Esophagus squamous epithelium (tissue), 5 donors: ENCODE data around the gene SOX6. TPM values are rescaled to one million over a fixed set of nuclear protein-coding genes. Genes with fewer than 3 reads are reported as not detected.

Experiments used
- DNase-seq: peaks from one replicate; lab custom pipeline; 2025; lab: John Stamatoyannopoulos, UW
- H3K27ac ChIP-seq, 4 donors: fragments of 200-600 bp; sonication (generic); one replicate each; pipeline ENCODE4 v1.5.1; 2016 to 2019; ENCODE audit warnings: mild to moderate bottlenecking in 1 of 4
- H3K27me3 ChIP-seq, 4 donors: fragments of 200-600 bp; sonication (generic); 1 replicate in 3 of 4; 2 replicates in 1 of 4; pipeline versions ENCODE4 v1.5.1 to v1.6.0; 2017 to 2021; ENCODE audit warnings: antibody characterized with exemption in 1 of 4
- H3K36me3 ChIP-seq, 3 donors: fragments of 200-600 bp; sonication (generic); one replicate each; pipeline ENCODE4 v1.5.1; 2016 to 2019
- H3K4me1 ChIP-seq, 3 donors: fragments of 200-600 bp; sonication (generic); one replicate each; pipeline ENCODE4 v1.5.1; 2017 to 2019
- H3K4me3 ChIP-seq, 4 donors: fragments of 200-600 bp; sonication (generic); 1 replicate in 3 of 4; 2 replicates in 1 of 4; pipeline ENCODE4 v1.5.1; 2016 to 2019; ENCODE audit warnings: mild to moderate bottlenecking in 2 of 4, moderate library complexity in 1 of 4
- H3K9me3 ChIP-seq, 3 donors: fragments of 200-600 bp; sonication (generic); one replicate each; pipeline ENCODE4 v1.5.1; 2016 to 2019
- CTCF ChIP-seq, 6 experiments: fragments of 450-650 bp in 4 of 6; fragments of 200-600 bp in 2 of 6; sonication (generic) in 2 of 6; IDR thresholded peaks; one replicate each; pipeline ENCODE4 v1.5.1; 2016 to 2019; ENCODE audit warnings: antibody characterized with exemption in 6 of 6, mild to moderate bottlenecking in 4 of 6, moderate library complexity in 4 of 6
- POLR2A ChIP-seq, 4 donors: fragments of 450-650 bp; IDR thresholded peaks; one replicate each; pipeline ENCODE4 v1.6.1; 2017; ENCODE audit warnings: antibody characterized with exemption in 4 of 4, mild to moderate bottlenecking in 4 of 4, moderate library complexity in 3 of 4
- WGBS, 2 donors: methylation state at CpG; one replicate each; pipeline ENCODE4 v1.1.5; 2018; 5-methylcytosine and 5-hydroxymethylcytosine counted together
- intact Hi-C: fragments of 100-400 bp; cut with DNase I; formaldehyde crosslinking; loops from one replicate; pipeline ENCODE4 v1.15.0; 2022
- total RNA-seq, 4 donors: library from RNA; depleted of rRNA; stranded (reverse); fragments of >200 nt; gene quantifications; one replicate each; pipeline ENCODE4 v1.1.0, GENCODE V29; 2016
- donor health status: DM: yes; HTN: yes; CAD: no.

Gene SOX6
- total RNA-seq, 4 donors from 2014 or later, result 7.8 to 16.0 (median 10.6) TPM

DNA sequence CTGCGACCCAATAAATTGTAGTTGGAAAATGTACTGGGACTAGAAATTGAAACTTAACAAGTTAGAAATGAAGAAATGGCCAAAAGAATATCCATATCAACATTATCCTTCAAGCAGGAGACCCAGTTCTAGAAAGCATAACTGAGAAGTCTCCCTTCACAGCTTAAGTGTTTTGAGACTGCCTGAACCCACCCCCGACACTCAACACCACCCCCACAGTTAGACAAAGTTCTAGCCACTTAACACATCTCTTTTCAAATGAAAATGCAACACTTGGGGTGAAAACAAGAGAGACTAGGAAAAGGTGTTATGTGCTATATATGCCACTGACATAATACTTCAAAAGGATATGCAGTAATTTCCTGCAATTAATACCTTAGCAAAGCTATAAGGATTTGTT is 184.5 kb downstream of the SOX6 start:
- Histone ChIP-seq H3K4me3 (no peak overlapping the region), H3K9me3 (no peaks in the 10 kb centered on the region), H3K36me3 (no peaks in the 10 kb centered on the region), H3K27ac (no peak overlapping the region), H3K27me3 (no peaks in the 10 kb centered on the region), H3K4me1 (no peaks in the 10 kb centered on the region)
- TF ChIP-seq POLR2A (IDR thresholded peaks at IDR 0.05) (no peak), CTCF (IDR thresholded peaks at IDR 0.05) (no peak)
- intact Hi-C loops, result no loop called here
- DNase-seq, result no peak
- 68 to 84% methylated on average over 2 of the region's 2 CpGs for WGBS, 2 donors

DNA sequence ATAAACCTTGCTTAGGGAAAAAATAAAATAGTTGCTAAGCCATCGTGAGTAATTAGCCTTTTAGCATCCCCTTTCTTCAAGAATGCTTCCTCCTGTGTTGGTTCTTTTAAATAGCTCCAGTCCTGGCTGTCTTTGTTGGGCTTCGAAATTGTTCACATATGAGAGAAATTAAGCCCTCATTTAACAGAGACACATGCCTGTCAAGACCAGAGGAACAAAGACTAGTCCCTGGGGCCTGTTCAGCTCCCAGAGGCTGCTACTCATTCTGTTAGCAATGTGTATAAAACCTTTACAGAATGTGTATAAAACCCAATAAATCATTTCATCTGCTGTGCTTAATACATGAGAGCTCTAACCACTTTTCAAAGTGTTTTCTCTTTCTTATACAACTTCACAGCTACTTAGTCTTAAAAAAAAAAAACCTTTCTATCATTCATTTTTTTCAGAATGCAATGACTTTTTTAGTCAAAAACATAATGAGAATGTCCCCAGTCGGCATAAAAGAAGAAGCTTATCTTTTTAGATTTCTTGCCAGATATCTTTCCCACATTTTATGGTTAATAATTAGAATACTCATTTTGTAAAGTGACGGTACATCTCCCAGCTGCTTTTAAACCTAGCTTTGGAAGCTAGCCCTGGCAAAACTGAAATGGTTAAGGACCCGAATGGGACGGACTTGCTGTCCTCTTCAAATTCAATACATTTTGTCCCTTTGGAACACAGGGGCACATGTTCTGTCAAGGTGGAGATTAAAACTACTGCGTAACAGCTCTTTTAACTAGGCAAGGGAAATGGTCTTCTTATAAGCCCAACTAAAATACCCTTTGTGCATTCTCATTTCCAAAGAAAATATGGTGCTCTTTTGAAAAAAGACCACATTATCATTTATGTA is 186.1 kb downstream of the SOX6 start:
- intact Hi-C loops, result no loop called here
- H3K4me1 ChIP-seq, result no peaks in the 10 kb centered on the region
- TF ChIP-seq CTCF (IDR thresholded peaks at IDR 0.05) (no peak), POLR2A (IDR thresholded peaks at IDR 0.05) (no peak)
- no peaks in the 10 kb centered on the region for H3K36me3 ChIP-seq
- H3K9me3 ChIP-seq, result no peaks in the 10 kb centered on the region
- no peak overlapping the region for H3K4me3 ChIP-seq
- no peak overlapping the region for H3K27ac ChIP-seq
- no peak for DNase-seq
- no peaks in the 10 kb centered on the region for H3K27me3 ChIP-seq
- WGBS, 2 donors, result 75 to 77% methylated on average over 7 of the region's 7 CpGs

DNA sequence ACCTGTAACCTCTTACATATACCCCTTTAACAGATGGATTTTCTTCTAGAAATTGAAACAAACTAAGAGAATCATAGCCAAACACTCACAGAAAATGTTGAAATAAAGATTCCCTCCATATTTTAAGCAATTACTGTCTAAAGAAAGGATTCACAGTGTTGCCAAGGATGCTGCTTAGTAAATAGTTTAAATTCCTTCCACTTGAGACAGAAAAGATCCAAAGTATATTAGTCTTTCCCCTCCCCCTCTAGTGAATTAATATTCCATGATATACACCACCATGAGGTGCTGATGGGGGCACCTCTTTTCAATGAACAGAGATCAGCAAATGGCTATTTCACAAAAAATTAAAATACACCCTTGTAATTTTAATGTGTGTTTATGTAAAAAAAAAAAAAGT is 186.8 kb downstream of the SOX6 start:
- Histone ChIP-seq H3K9me3 (no peaks in the 10 kb centered on the region), H3K27me3 (no peaks in the 10 kb centered on the region), H3K36me3 (no peaks in the 10 kb centered on the region), H3K27ac (no peak overlapping the region), H3K4me1 (no peaks in the 10 kb centered on the region), H3K4me3 (no peak overlapping the region)
- no peak for TF ChIP-seq CTCF (IDR thresholded peaks at IDR 0.05)
- intact Hi-C loops, result no loop called here
- no peak for DNase-seq

- H3K4me3 ChIP-seq, result no peak overlapping the region
- H3K4me1 ChIP-seq, result no peaks in the 10 kb centered on the region
- H3K27me3 ChIP-seq, result no peaks in the 10 kb centered on the region
- intact Hi-C loops, result no loop called here
- TF ChIP-seq CTCF (IDR thresholded peaks at IDR 0.05) (no peak), POLR2A (IDR thresholded peaks at IDR 0.05) (no peak)
- no peaks in the 10 kb centered on the region for H3K36me3 ChIP-seq
- 83 to 91% methylated on average over 3 of the region's 3 CpGs for WGBS, 2 donors
- H3K9me3 ChIP-seq, result no peaks in the 10 kb centered on the region
- DNase-seq, result no peak
- H3K27ac ChIP-seq, result no peak overlapping the region
Observed at GRCh38 chr11:16167706-16168487, 188.4 kb downstream of the SOX6 start.

DNA sequence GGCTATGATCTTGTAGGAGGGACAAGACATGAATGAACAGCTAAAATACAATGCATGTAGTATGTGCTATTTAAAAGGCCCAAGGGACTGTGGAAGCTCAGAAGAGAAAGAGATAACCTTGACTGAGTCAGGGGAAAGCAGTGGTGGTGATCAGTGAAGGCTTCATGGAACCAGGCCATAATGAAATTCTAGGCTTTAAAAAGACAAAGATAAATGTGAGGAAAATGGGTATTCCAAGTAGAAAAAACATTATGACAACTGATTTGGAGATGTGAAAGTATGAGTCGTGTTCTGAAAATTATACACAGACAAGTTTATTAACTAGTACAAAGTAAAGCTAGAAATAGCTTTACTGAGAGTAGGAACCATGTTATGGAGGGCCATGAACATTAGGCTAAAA is 189.8 kb downstream of the SOX6 start:
- no peaks in the 10 kb centered on the region for H3K36me3 ChIP-seq
- no peaks in the 10 kb centered on the region for H3K27me3 ChIP-seq
- intact Hi-C loops, result no loop called here
- no peak for DNase-seq
- no peaks in the 10 kb centered on the region for H3K9me3 ChIP-seq
- H3K27ac ChIP-seq, result no peak overlapping the region
- no peak overlapping the region for H3K4me3 ChIP-seq
- H3K4me1 ChIP-seq, result no peaks in the 10 kb centered on the region
- TF ChIP-seq CTCF (IDR thresholded peaks at IDR 0.05) (no peak), POLR2A (IDR thresholded peaks at IDR 0.05) (no peak)
- WGBS, 2 donors, result 52 to 79% methylated on average over 1 of the region's 1 CpG
